Suprapubic skin (tissue), 4 donors: ENCODE data around the gene PLCB1.

Experiments used
- POLR2A ChIP-seq, 2 donors: fragments of 450-650 bp; IDR thresholded peaks; one replicate each; pipeline ENCODE4 v1.6.1; 2017; ENCODE audit warnings: antibody characterized with exemption in 2 of 2, mild to moderate bottlenecking in 2 of 2, moderate library complexity in 2 of 2
- POLR2AphosphoS5 ChIP-seq, 3 donors: sonication (generic); formaldehyde crosslinking; IDR thresholded peaks; one replicate each; pipeline ENCODE4 v1.6.1; 2017; ENCODE audit warnings: antibody characterized with exemption in 3 of 3
- TF ChIP-seq, protein P1 (sequence below), 2 donors: fragments of 200-600 bp in 1 of 2; fragments of 450-650 bp in 1 of 2; sonication (generic) in 1 of 2; IDR thresholded peaks; one replicate each; pipeline ENCODE4 v1.5.1; 2016 to 2019; ENCODE audit warnings: antibody characterized with exemption in 2 of 2, mild to moderate bottlenecking in 1 of 2, moderate library complexity in 1 of 2

GRCh38 chr20:8510808-8511207, 378.7 kb downstream of the PLCB1 start:
- TF ChIP-seq, protein P1, sequence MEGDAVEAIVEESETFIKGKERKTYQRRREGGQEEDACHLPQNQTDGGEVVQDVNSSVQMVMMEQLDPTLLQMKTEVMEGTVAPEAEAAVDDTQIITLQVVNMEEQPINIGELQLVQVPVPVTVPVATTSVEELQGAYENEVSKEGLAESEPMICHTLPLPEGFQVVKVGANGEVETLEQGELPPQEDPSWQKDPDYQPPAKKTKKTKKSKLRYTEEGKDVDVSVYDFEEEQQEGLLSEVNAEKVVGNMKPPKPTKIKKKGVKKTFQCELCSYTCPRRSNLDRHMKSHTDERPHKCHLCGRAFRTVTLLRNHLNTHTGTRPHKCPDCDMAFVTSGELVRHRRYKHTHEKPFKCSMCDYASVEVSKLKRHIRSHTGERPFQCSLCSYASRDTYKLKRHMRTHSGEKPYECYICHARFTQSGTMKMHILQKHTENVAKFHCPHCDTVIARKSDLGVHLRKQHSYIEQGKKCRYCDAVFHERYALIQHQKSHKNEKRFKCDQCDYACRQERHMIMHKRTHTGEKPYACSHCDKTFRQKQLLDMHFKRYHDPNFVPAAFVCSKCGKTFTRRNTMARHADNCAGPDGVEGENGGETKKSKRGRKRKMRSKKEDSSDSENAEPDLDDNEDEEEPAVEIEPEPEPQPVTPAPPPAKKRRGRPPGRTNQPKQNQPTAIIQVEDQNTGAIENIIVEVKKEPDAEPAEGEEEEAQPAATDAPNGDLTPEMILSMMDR (IDR thresholded peaks at IDR 0.05), result no peak
- no peak for TF ChIP-seq POLR2AphosphoS5 (IDR thresholded peaks at IDR 0.05)
- TF ChIP-seq POLR2A (IDR thresholded peaks at IDR 0.05), result no peak
